ENCODE data around the gene LMX1B.
"Not testable (repeated sequence)": the region's sequence is repeated elsewhere in the genome, so short reads cannot be mapped to it uniquely, and the experiment has no call there.

Gene LMX1B

GRCh38 chr9:126633881-126634558, 20.3 kb downstream of the LMX1B start:
- no peak for DNase-seq (ENCODE audit: low read depth in 2 of 2)

DNA sequence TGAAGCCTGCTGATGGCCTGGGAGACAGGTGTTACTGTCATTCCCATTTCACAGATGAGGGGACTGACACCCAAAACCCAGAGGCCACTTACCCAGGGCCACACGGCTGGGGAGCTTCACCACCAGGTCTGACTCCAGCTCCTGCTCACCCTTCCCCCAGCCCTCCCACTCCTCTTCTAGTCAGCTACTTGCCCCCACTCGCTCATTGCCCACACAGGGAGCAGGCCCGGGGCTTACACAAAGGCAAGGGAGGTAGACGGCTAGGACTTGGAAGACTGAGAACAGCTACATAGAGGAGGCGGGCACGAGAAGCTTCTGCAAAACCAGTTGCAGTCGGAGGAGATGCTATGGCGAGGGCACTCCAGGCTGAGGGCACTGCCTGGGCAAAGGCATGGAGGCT, 21.3 kb downstream of the LMX1B start:
- DNase-seq (ENCODE audit: low read depth in 2 of 2), result no peak

DNA sequence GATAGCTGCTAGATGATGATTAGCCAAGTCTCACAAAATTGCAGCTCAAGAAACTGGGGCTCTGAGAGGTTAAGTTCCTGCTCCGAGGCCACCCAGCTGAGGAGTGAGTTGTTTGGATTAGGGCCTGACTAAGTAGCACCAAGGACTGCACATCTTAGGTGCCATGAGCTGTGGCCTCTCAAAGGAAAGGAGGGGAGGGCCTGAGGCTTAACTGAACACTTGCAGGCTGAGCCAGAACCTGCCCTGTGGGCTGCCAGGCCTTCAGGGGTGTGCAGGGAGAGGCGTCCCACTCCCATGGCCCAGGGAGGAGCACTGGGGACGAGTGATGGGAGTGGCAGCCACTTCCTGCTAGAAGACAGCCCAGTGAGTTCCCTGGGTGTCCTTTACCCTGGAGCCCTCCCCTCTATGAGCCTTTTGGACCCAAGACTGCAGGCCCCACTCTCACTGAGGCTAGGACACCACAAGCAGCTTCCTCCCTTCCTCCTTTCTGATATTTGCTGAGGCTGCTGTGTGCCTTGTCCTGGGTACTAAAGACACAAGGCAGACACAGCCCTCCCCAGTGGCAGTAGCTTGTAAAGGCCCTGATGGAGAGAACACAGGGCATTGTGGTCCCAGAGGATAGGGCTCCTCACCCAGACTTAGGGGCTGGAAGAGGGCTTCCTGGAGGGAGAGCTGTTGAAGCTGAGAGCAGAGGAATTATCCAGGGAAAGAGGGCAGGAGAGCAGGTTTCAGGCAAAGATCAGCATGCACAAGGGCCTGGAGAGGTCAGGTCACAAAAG, 22.1 kb downstream of the LMX1B start:
- DNase-seq (ENCODE audit: low read depth in 2 of 2), result no peak

DNA sequence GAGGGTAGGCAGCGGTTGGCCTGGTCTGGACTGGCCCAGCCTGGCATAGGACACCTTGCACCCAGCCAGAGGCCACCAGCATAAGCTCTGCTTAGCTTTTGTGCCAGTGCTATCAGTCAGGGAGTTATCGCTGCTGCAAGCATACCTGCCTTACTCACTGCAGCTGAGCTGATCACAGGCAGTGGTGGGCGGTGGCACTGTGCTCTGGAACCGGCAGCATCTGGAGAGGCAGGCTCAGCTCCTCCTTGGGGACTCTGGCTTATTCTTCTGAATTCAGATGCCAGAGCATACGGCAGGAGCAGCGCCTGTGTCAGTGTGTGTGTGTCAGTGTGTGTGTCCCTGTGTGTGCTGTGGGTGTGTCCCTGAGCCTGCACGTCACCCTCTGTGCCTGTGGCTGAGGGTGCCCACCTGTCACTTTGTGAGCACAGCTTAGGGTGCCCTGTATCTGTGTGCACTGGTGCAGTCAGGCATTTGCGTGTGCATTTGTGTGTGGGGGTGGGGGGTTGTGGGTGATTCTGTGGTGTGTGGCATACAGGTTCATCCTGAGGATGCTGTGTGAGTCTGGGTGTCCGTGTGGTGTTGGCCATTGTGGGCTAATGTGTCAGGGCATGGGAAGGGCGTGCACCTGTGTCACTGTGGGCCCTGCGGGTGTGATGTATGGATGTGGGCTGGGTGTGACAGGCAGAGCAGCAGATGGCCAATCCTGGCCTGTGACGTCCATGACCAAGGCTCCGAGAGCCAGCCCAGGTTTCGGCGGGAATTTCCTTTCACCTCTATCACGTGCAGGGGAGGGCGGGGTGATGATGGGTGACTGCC, 23.5 kb downstream of the LMX1B start:
- no peak for DNase-seq (ENCODE audit: low read depth in 2 of 2)

DNA sequence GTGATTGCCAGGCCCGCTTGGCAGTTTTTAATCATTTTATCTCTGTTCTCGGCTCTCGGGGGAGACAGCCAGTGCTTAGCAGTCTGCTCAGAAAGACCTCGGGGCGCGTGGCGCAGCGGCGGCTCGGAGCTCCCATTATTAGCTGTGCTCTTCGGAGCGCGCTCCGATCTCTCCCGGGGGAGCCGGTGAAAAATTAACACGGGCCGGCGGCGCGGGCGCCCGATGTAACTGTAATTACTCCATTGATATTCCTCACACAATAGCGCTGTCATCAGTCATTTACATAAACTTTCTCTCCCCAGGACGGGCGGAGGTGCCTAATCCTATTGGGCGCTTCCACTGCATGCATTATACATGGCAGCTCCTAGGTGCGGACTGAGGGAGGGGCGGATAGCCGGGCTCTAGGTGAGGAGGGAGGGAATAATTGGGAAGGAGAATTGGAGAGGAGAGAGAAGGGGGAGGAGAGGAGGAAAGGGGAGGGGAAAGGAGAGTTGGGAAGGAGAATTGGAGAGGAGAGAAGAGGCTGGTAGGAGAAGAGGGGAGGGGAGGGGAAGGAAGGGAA, 24.9 kb downstream of the LMX1B start:
- DNase-seq (ENCODE audit: low read depth in 2 of 2), result no peak

- DNase-seq (ENCODE audit: low read depth in 2 of 2), result no peak
These were observed 25.7 kb downstream of the LMX1B start for GRCh38 chr9:126639318-126640000.

DNA sequence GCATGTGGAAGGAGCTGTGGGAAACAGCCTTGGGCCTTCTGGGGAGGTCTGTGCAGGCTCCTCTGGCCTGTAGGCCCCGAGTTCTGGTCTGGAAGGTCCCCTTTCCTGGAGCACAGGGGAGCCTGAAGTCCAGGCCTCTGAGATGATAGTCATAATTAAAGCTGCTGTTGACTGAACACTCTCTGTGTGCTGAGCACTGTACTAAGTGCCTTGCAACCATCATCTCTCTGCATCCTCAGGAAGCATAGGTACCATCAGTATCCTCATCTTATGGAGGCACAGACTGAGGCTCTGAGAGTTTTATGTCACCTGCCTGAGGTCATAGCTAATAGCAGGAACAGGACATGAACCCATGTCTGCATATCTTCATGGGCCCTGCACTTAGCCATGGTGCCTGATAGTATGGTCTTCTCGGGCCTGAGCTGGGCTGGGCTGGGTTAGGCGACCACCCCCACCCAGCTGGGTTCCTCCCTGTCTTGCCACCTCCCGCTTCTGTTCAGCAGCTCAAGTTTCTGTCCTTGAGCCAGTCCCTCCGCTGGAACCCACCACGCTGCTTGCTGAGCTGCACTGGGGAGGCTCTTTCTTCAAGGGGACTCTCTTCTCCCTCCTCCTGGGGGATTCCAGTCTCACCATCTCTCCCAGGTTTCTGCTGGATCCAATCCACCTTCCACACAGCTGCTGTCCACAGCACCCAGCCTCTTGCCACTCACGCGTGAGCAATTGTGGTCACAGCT, 27.6 kb downstream of the LMX1B start:
- DNase-seq (ENCODE audit: low read depth in 2 of 2), result no peak

- no peak for DNase-seq (ENCODE audit: low read depth in 2 of 2)
These were observed 28.4 kb downstream of the LMX1B start for GRCh38 chr9:126642010-126642744.

DNA sequence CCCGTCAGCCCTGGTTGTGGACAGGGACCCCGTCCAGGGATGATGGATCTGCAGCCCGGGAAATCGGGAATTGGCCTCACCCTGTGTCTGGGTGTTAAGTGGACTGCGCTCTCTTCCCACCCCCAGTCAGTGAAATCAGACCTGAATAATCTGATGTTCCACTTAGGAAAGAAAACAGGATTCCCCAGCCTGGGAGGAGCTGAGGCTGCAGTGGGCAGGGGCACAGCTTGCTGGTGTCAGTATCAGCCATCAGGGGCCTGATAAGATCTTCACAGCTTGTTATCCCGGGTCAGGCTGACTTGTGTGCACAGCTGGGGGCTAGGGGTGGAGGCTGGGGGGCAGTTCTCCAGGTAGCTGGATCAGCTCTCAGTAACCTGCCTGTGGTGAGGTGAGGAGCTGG, 29.1 kb downstream of the LMX1B start:
- DNase-seq (ENCODE audit: low read depth in 2 of 2), result no peak

- no peak for DNase-seq (ENCODE audit: low read depth in 2 of 2)
These were observed 30.3 kb downstream of the LMX1B start for GRCh38 chr9:126643945-126644527.

- no peak for DNase-seq (ENCODE audit: low read depth in 2 of 2)
These were observed 32.4 kb downstream of the LMX1B start for GRCh38 chr9:126646162-126646561.

DNA sequence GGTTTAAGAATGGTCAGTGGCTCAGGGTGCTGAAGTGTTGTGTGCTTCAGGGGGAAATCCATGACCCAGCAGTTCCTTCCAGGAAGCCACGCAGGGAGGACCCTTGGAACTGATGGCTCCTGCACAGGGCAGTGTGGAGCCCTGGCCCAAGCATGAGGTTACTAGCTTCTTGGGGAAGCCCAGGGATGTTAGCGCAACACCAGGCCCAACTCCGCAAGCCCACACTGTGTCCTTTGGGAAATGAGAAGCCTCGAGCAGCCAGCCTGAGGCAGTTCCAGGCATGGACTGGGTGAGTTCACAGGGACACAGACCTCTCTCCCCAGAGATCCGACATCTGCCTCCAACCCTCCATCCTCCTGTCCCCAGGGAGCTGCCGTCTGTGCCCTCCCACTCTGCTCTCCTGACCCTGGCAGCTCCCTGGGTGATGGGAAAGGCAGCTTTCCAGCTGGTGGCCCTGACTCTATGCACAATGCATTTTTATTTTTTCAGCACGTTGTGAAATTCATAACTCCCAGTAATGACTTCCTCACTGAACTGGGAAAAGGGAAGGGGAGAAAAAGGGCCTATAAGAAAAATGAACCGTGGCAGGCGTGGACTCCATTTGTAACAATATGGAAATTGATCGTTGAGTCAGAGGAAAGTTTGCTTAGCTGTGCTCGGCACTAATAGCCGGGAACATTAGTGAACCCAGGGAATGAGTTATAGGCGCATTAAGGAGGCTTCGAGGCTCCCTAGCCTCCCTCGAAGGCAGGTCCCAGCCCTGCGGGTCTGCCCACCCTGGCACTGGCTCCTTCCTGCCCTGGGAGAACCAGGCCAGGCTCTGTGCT, 34.1 kb downstream of the LMX1B start:
- DNase-seq (ENCODE audit: low read depth in 2 of 2), result no peak

DNA sequence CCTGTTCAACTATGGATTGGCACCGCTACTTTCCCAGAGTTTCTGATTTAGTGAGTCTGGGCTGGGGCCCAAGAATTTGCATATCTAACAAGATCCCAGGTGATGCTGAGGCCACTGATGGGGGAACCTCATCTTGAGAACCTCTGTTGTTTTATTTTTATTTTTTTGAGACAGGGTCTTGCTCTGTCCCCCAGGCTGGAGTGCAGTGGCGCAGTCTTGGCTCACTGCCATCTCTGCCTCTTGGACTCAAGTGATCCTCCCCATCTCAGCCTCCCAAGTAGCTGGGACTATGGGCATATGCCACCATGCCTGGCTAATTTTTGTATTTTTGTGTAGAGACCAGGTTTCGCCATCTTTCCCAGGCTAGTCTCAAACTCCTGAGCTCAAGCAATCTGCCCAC, 35.7 kb downstream of the LMX1B start:
- DNase-seq (ENCODE audit: low read depth in 2 of 2), result no peak

DNA sequence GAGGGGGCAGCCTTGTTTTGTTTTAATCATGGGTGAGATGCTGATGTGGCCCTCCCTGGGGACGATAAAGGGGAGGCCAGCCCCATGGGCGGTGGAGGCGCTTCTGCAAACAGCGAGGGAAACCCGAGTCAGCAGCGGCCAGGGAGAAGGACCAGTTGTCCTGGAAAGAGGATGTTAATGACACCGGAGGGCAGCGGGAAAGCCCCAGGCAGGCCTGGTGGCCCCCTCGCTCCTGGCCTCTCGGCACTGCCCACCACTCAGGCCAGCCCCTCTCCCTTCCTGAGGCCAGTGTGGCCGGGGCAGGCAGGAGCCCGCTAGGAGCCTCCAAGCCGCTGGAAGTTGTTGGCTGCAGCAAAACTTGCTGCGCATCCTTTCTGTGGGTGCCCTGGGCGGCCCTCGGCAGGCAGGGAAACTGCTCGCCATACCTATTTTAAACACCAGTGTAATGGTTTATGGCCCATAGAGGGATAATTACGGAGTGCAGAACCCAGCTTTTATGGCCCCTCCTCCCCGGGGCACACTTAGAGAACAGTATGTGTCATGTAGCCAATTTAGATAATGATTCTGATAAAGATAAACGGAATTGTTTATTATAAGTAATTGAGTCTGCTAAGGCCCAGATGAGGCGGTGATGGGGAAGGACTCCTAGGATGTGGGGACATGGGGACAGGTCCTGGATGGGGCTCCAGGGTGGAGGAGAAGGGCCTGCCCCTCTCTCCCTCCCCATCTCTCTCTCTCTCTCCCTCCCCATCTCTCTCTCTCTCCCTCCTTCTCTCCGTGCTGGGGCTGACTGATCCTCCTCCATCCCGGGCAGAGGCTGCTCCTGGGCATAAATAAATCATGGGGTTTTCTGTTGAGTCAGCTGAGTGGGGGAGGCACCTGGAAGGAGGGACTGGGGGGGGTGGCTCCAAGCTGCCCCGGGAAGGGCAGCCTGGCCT, 36.9 kb downstream of the LMX1B start:
- DNase-seq (ENCODE audit: low read depth in 2 of 2), result no peak

DNA sequence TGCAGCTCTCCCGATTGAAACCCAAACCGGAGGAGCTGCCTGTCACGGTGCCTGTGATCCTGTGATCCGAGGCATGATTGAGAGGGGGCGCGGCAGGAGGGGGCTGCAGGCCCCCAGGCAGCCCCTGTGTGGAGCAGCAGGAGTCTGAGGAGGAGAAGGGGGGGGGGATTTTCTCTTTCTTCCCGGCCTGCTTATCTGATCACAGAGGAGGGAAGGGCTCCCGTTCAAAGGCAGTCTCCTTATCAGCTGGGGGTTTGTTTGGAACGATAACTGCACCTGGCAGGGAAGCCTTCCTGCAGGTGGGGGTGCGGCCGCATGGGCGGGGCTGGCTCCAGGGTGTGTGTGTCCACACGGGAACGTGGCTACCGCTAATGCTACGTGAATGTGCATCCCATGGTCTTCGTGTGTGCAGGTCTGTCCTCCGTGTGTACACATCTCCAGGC, 38.4 kb downstream of the LMX1B start:
- no peak for DNase-seq (ENCODE audit: low read depth in 2 of 2)

DNA sequence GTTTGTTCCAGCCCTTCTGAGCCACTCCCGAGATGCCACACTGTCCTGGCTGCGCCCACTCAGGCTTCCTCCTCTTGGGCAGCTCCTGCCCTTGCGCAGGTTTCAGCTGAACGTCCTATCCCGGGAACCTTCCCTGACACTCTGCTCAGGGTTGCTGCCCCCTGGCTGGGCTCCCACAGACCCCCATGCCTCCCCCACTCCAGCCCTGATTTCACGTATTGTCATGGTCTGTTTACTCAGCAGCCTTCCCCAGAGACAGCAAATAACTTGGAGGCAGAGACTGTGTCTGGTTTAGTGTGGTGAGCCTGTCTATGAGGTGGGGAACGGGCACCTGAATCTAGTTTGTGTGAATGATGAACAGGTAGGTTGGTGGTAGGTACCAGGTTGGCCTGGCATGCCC, 40.4 kb downstream of the LMX1B start:
- DNase-seq (ENCODE audit: low read depth in 2 of 2), result no peak

GRCh38 chr9:126656214-126656613, 42.5 kb downstream of the LMX1B start:
- DNase-seq (ENCODE audit: low read depth in 2 of 2), result not testable (repeated sequence)
